Left renal cortex interstitium (tissue), 4 donors: Measurements from ENCODE around the gene POGLUT3. TPM values are rescaled to one million over a fixed set of nuclear protein-coding genes. Genes with fewer than 3 reads are reported as not detected.
A peak's percentile ranks its signal among the peaks of the same experiment; 100 is the strongest.

Experiments used
- DNase-seq, 4 donors: peaks; one replicate each; pipeline ENCODE4 v3.0.0-alpha.2; 2013; ENCODE audit warnings: low read depth in 4 of 4, low spot score in 2 of 4, missing footprints in 1 of 4
- polyA plus RNA-seq, 4 donors: library from polyadenylated mRNA; unstranded; fragments of 120-200 nt; gene quantifications; one replicate each; pipeline ENCODE4 v1.2.1, GENCODE V29; 2013; ENCODE audit not compliant: insufficient read length in 4 of 4

The POGLUT3 gene, protein sequence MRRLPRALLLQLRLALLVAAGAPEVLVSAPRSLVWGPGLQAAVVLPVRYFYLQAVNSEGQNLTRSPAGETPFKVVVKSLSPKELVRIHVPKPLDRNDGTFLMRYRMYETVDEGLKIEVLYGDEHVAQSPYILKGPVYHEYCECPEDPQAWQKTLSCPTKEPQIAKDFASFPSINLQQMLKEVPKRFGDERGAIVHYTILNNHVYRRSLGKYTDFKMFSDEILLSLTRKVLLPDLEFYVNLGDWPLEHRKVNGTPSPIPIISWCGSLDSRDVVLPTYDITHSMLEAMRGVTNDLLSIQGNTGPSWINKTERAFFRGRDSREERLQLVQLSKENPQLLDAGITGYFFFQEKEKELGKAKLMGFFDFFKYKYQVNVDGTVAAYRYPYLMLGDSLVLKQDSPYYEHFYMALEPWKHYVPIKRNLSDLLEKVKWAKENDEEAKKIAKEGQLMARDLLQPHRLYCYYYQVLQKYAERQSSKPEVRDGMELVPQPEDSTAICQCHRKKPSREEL
- 10 to 100 TPM; 35.1 to 43.9 (median 39.5) TPM for polyA plus RNA-seq

DNA sequence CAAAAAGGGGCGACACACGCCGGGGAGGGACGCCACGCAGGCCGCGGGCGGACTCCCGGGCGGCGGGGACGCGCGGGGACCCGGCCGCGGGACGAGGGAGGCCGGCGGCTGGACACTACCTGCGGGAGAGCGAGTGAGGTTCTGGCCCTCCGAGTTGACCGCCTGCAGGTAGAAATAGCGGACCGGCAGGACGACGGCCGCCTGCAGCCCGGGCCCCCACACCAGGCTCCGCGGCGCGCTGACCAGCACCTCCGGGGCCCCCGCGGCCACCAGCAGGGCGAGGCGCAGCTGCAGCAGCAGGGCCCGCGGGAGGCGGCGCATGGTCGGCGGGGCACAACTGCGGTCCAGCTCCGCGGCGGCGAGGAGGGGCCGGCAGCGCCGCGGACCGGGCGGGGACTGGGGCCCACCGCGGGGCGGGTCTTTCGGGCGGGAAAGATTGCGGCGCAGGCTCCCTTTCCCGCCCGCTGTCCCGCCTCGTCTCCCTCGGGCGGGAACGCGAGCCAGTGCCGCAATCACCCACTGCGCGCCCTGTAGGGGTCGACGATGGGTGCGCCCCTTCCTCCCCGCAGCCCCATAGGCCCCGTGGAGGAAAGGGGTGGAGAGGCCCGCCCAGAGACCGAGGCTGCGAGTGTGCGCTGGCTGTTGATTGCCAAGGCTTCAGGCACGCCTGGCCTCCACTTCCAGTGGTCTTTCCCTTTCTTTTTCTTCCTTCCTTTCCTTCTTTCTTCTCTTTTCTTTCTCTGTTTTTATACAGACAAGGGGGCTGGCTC, at the start of gene POGLUT3:
TSS of gene POGLUT3 (minus strand) at position 339 of the 770 bp plus-strand sequence. CDS start at position 321, 18 bp downstream.
- DNase-seq, result peak; percentile 28 to 60 (median 44)

DNA sequence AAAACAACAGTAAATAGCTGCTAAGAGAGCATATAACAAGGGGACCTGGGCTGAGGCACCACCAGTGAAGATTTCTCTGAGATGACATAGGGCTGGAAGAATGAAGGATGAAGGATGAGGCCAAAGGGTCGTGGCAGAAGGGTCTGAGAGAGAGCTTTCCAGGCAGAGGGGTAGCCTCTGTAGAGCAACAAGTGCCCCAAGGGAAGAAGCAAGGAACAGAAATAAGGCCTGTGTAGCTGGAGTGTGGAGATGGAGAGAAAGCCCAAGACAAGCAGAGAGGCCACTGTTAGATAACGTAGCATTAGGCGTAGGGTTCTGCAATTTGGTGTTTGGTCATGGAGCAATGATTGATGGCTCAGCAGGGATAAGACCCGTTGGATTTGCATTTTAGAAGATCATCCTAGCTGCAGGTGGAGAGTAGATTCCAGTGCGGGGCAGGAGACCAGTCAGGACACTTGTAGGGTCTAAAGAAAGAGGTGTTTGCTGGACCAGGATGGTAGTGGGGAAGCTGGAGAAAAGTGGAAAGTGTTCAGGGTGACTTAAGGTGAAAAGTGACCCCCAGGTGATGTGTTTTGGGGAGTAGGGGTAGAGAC, 47.8 kb upstream of the POGLUT3 start:
- DNase-seq, result no peak

DNA sequence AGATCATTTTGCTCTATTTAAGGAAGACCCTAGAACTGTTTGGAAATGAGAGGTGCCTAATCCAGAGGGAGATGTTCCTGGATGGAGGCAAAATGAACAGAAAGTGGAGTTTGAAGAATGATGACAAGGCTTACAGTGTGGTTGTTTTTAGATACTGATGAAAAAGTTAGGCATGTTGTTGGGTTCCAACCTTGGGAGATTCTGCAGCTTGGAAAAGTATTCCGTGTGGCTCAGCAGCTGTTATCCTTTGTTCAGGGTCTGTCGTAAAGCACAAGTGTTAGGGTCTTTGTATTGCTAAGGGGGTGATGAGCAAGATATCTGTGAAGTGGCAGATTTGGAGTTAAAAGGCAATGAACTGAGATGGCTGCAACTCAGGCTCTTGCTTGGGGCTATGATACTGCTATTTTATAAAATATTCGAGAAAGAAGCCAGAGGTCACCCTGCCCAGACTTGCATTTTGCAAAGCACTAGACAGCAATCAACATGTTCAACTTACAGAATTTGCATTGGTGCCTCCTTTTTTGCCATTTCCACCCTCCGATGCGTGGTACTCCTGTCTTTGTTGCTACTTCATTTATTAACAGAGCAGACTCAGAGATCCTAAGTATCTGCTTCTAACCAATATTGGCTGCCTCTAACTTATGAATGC, 45.3 kb upstream of the POGLUT3 start:
- no peak for DNase-seq

DNA sequence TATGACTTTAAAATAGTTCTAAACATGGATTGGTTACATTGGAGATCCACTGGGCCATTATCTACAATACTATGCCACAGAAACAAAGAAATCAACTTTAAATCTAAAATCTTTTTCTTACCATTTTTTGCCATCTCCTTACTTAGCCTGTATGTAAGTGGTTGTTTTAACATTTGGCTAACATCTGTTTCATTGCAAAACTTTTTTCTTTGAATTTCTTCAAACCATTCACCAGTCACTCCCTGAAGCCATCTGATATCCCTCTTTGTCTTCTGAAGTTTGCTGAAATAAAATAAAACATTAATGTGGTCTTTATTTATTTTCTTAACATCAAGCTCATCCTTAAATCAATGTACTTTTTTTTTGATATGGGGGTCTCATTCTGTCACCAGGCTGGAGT, 43.3 kb upstream of the POGLUT3 start:
- DNase-seq, result no peak

DNA sequence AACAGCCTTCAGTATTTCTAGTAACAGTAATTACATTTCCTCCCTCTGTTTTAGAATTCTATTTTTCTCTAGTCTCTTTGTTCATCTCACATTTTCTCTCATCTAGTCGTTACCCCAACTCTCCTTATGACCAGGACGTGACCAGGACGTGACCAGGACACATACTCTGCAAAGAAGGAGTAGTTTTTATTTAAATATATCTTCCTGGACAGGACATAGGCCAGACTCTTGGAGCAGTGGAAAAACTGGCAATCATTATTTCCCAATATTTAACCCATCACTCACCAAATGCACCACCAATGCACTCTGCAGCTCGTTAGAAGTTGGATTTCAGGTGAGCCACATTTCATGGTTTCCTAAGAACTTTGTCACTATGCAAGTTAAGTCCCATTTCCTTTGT, 40.3 kb upstream of the POGLUT3 start:
- DNase-seq, result no peak

DNA sequence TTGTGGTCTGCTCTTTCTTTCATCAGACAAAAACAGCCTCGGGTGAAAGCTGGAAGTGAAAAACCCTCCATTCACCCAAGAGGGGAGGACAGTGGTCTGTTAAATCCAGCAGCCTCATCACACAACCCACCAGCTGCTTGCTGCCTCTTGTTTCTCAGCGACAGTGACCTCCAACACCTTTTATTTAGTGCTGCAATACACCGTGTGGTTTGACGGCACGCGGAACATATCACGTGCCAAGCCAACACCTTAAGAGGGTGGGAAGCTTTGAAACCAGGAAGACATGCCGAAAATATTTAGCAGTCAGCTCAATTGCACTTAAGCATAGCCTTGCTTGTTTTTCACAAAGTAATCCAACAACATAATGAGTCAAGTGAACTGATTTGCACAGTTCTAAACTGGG, 39.8 kb upstream of the POGLUT3 start:
- DNase-seq, result no peak

DNA sequence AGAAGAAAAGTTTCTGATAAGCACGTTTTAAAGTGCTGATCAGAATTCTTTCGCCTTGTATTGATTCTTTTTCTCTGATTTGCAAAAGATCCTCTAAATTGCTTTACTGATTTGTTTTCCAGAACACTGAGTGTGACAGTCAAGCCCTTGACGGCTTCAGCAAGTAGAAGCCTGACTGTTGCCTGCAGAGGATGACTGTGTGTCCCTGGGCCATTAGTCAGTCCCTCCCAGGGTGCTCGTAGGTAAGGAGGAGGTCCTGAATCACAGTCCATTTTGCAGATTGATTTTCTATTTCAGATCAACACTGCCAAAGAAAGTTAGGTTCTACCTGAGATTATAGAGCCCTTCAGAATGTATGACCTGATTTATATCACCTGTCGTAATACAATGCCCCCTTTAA, 38.6 kb upstream of the POGLUT3 start:
- no peak for DNase-seq

DNA sequence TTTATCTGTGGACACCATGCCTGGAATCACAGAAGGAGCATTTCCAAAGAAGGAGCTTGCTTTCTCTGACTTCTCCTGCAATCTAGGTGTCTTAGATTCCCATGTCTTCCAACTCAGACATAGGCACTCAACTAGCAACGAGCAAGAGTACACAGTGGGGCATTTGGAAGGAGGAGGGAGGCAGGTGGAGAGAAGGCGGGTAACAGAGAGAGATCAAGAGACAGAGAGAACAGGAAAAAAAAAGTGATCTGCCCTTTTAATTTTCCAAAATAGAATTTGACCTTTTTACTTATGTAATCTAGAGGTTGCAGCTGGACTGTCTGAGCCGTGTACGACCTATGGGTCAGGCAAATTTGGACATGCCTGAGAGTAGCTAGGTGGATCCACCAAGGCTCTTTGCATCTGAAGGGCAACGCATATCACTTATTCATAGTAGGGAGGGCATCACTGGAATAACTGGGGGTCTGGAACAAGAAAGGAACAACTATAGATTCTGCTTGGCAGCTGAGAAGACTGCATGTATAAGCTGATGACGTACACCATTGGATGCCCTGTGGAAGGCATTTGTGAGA, 37.3 kb upstream of the POGLUT3 start:
- DNase-seq, result no peak

DNA sequence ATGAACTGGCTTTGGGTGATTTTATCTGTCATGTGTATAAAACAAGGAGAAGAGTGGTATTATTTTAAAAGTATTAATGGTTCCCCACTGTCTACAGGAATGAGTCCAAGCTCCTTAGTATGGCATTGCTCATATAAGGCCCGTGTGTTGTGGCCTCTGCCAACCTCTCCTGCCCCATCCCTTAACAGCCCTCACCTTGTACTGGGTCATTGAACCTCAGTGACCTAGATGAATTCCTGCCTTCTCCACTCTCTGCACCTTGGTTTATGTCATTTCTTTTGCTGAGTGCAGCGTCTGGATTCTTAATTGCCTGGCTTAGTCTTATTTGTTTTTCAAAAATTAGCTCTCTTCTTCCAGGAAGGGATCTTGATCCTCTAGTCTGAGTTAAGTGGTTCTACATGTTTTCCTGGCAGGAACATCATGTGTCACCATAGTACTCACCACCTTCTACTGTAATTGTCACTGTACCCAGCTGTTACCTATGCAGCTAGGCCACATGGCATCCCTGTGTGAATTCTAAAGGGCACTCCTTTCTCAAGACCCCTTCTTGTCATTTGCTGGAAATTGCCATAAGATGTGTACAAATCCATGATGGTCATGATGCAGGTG, 36.2 kb upstream of the POGLUT3 start:
- no peak for DNase-seq

DNA sequence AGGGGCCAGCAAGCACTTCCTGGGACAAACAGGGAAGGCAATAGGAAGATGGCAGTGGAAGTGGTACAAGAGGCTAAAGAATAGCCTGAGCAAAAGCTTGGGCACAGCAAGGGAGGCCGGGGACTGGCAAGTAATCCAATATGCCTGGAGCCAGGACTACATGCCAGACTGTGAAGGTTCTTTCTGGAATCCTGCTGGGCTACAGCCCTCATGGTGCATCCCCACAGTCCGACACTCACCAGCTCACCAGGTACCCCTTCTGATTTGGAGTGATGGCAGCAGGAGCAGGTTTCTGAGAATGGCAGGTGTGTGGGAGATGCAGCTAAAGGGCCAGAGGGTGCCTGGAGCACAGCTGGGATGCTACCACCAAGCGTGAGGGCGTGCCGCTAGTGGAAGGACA, 32.2 kb upstream of the POGLUT3 start:
- DNase-seq, result no peak

DNA sequence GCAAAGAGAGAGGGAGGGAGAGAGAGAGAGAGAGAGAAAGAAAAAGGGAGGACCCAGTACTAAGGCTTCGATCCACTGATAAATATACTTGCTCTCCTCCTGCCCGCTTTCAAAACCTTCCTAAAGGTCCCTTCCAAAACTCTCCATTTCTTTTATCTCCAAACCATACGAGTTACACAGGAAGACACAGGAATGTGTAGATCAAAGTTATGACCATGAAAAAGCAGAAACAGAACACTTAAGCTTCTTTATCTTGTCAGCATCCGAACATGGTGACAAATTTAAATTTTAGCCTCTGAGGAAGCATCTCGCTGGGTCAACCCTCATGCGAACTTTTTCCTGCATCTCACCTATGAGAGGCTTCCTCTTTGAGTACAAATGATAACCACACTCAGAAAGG, 29.2 kb upstream of the POGLUT3 start:
- DNase-seq, result no peak

DNA sequence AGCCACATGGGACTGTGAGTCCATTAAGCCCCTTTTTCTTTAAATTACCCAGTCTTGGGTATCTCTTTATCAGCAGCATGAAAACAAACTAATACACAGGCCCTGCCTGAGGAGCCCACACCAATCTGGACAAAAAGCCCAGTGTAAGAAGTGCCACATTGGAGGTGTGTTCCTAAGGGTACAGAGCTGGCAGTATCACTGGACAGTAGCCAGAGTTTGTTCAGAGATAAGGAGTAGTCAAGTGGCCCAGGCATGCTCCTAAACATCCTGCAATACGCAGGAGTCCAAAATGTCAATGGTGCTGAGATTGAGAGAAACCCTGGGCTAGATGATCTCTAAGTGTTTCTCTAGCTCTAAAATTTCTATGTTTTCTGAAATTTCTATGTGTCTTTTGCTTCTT, 27.0 kb upstream of the POGLUT3 start:
- DNase-seq, result no peak

DNA sequence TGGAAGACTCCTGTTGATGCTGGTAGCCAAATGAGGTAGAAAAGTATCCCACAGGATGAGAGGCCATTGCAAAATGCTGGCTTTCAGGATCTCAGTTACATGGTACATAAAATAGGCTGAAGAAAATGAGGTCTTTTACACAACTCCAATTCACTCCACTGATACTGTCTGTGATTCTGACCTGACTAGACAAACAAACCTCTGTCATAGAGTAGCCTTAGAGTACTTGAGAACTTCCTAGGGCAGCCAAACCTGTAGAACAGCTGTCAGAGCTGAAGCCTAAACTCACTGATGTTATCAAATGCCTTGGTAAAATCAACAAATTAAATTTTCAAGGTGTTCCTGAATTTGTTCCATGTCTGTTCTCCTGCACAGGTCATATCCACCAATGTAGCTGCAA, 26.2 kb upstream of the POGLUT3 start:
- DNase-seq, result no peak

DNA sequence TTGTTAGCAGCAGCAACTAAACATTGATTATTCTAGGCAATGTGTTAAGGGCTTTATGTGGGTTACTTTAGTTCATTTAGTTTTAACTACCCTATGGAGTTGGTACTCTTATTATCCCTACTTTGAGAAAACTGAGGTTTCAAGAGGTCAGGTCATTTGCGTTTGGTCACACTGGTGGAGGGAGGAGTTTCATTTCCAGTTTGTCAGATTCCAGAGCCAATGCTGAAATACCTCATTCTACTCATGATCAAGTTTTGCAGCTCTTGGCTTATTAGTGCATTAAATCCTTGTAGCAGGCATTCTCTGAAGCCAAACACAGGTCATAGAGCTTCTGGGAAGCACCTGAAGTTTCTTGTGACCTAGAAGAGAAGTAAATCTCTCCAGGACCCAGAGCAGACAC, 24.1 kb upstream of the POGLUT3 start:
- no peak for DNase-seq

DNA sequence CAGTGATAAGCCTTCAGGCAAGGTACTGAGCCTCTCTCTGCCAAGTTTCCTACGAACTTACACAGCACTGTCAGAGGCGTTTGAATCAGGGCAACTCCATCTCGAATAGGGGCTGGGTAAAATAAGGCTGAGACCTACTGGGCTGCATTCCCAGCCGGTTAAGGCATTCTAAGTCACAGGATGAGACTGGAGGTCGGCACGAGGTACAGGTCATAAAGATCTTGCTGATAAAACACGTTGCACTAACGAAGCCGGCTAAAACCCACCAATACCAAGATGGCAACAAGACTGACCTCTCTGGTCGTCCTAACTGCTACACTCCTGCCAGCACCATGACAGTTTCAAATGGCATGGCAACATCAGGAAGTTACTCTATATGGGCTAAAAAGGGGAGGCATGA, 20.4 kb upstream of the POGLUT3 start:
- DNase-seq, result no peak

DNA sequence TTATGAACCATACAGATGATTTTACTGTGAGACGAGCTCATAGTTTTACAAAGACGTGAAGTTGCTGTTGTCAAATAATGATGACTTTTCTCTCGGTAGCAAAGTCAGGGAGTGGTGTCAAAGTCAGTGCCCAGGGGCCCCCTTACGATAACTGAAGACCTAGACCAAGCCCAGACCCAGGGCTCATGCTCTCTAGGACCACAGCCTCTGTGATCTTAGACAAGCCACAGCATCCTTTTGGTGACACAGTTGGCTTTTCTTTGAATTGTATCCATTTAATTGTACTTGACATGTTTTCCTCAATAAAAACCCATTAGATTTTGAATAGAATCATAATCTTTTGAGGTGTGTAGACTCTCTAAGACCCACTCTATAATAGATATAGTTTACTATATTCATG, 17.9 kb upstream of the POGLUT3 start:
- no peak for DNase-seq

DNA sequence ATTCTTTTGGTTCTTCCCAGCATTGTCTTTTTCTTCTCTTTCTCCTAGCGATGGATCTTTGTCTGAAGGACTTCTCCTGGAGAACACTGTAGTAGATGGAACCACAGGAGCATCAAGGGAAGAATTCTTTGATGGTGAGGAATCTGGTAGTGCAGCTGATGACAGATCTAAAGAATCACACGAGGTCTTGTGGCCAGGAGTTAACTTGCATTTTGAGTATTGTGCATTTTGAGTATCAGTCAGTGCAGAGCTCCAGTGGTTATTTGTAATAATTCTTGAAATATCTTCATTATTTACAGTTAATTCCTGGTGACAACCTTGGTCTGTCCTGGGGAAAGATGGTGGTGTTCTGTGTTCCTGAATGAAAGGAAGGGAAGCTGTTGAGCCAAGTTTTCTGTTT, 14.5 kb upstream of the POGLUT3 start:
- no peak for DNase-seq

DNA sequence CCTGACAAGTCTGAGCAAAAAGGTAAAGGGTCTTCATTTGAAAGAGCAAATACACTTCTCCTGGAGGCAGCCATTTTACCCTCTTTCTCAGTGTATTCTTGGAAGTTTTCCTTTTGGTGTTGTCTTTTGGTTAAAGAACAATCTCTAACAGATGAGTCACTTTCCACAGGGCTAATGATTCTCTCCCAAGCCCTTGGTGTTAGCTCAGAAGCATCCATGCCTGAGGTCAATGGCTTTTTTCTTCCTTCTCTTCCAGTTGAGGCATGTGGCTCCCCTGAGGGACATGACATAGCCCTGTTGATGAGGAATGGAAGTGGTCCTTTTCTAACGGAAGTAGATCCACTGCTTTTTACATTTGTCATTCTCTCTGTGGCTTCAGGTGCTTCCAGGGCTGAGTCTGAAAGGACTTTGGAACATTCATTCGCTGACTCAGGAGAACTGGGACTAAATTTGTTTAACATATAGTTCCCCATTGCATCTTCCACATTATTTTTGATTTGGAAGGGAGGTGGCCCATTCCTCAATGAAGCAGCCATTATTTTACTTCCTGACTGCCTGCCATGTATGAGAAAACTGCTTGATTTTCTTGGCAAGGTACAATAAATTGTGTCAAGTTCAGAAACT, 13.8 kb upstream of the POGLUT3 start:
- no peak for DNase-seq
